ENCODE results near the gene JAK3. TPM values are rescaled to one million over a fixed set of nuclear protein-coding genes. Genes with fewer than 3 reads are reported as not detected.

The JAK3 gene
- total RNA-seq, 2 donors from 2014 or later, result 2.0 to 3.1 TPM

DNA sequence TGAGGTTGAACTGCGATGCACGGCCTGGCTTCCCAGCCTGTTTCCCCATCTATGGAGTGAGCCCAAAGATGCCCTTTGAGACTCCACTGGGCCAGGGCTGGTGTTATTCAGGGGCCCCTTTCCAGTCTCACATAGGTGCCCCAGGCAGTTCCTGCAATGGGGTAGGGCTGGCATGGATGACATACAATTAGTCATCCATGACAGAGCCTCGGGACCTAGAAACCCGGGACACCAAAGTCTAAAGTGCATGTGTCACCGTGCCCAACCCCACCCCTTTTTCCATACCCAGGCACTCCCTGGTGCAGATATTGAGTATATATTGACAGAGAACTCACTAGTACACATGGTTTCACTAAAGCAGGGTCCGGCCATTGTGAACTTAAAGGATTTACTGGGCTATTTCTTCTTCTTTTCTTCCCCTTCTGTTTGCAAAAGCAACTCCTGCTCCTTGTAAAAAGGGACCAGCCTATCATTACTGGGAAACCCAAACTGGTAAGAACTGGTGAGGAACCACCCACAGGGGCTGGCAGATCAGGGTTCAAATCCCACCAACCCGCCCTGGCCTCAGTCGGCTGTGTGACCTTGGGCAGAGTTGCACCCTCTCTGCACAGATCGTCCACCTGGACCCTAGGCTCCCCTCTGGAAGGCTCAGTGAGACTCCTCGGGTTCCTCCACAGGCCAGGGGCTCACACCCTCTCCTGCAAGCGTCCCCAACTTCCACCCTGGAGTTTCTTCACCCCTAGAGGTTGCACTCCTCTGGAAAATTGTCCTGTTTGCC is 50.2 kb downstream of the JAK3 start:
- no peaks in the 10 kb centered on the region for H3K9me3 ChIP-seq
- H3K27ac ChIP-seq, result peak overlapping the region in 3 of 4 donors; percentile 51 to 74 (median 63)
- H3K4me1 ChIP-seq, result peaks cover 38% of the 10 kb centered on the region
- peak; percentile 64 to 90 (median 80) for DNase-seq
- H3K4me3 ChIP-seq, result no peak overlapping the region
- ATAC-seq, result peak; percentile 85
- TF ChIP-seq, protein P1, sequence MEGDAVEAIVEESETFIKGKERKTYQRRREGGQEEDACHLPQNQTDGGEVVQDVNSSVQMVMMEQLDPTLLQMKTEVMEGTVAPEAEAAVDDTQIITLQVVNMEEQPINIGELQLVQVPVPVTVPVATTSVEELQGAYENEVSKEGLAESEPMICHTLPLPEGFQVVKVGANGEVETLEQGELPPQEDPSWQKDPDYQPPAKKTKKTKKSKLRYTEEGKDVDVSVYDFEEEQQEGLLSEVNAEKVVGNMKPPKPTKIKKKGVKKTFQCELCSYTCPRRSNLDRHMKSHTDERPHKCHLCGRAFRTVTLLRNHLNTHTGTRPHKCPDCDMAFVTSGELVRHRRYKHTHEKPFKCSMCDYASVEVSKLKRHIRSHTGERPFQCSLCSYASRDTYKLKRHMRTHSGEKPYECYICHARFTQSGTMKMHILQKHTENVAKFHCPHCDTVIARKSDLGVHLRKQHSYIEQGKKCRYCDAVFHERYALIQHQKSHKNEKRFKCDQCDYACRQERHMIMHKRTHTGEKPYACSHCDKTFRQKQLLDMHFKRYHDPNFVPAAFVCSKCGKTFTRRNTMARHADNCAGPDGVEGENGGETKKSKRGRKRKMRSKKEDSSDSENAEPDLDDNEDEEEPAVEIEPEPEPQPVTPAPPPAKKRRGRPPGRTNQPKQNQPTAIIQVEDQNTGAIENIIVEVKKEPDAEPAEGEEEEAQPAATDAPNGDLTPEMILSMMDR (IDR thresholded peaks at IDR 0.05), result no peak
- no peak for TF ChIP-seq POLR2A (IDR thresholded peaks at IDR 0.05)
- 37 to 50% methylated on average over 6 to 11 of the region's 11 CpGs for WGBS, 2 donors
- intact Hi-C loops (cut with DNase I), result no loop called here
- no peaks in the 10 kb centered on the region for H3K36me3 ChIP-seq (replicated peaks in 1 of 2; ENCODE audit: insufficient read depth in 1 of 2, low read depth in 2 of 2)
- no peaks in the 10 kb centered on the region for H3K27me3 ChIP-seq

DNA sequence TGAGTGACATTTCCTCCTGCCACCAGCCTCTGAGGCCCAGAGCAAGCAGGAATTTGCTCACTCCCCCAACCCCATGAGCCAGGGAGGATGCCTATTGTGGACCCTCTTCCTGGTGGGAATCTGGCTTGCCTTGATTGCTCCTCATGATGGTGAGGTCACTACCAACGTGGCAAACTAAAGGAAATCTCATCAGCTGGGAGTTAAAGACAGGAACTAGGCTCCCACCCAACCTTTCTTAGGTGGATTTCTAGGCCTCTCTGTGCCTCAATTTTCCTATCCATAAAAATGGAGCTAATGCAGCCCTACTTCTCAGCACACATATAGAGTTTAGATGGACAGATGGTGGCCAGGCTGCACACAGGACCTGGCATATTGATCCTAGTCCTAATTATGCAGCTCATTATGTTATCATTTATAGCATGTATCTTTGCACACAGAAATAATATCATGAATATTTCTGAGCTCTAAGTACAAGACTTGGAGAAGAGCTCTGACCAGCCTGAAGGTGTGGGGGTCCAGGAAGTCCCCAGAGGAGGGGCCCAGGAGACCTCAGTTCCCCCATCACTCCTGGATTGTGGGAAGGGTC is 50.9 kb downstream of the JAK3 start:
- Histone ChIP-seq H3K4me3 (no peak overlapping the region), H3K4me1 (peaks cover 39% of the 10 kb centered on the region), H3K27ac (peak overlapping the region in 3 of 4 donors; percentile 51 to 74 (median 63)), H3K27me3 (no peaks in the 10 kb centered on the region), H3K36me3 (replicated peaks in 1 of 2; ENCODE audit: insufficient read depth in 1 of 2, low read depth in 2 of 2) (no peaks in the 10 kb centered on the region), H3K9me3 (no peaks in the 10 kb centered on the region)
- ATAC-seq (no peak), DNase-seq (no peak)
- TF ChIP-seq, protein P1 (IDR thresholded peaks at IDR 0.05), result no peak
- TF ChIP-seq POLR2A (IDR thresholded peaks at IDR 0.05), result no peak
- 31% methylated on average over 1 of the region's 1 CpG; no CpG with 5 or more reads in 1 of the 2 donors for WGBS, 2 donors
- intact Hi-C loops (cut with DNase I), result no loop called here

DNA sequence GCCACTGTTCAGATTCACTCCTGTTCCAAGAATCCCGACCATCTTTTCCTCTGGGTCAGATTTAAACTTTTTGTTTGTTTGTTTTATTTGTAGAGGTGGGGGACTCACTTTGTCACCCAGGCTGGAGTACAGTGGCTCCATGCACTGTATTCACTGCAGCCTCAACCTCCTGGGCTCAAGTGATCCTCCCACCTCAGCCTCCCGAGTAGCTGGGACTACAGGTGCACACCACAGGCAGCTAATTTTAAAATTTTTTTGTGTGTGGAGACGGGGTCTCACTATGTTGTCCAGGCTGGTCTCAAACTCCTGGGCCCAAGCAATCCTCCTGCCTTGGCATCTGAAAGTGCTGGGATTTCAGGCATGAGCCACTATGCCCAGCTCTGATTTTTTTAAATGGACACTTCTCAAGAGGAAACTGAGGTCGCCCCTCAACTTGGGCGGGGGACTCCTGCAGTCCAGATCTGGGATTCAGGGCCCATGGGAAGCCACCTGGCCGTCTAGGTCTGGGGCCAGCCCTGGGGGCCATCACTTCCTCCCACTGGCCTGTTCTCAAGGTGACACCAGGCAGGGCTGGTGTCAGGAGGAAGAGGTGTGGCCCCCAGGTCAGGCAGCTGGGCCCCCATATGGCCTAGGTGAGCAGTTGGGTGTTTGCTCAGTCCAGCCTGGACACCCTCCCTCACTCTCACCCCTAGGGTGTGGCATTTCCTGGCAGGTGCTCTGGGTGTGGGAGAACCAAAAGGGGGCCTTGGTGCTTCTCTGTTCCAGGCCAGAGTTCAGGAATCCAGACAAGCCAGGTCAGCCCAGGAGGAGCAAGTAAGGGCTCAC is 51.6 kb downstream of the JAK3 start:
- TF ChIP-seq POLR2A (IDR thresholded peaks at IDR 0.05), result no peak
- TF ChIP-seq, protein P1 (IDR thresholded peaks at IDR 0.05), result no peak
- peaks cover 46% of the 10 kb centered on the region for H3K4me1 ChIP-seq
- H3K9me3 ChIP-seq, result no peaks in the 10 kb centered on the region
- 81 to 90% methylated on average over 3 to 4 of the region's 6 CpGs for WGBS, 2 donors
- peak overlapping the region in 3 of 4 donors; percentile 51 to 63 (median 59) for H3K27ac ChIP-seq
- H3K36me3 ChIP-seq (replicated peaks in 1 of 2; ENCODE audit: insufficient read depth in 1 of 2, low read depth in 2 of 2), result no peaks in the 10 kb centered on the region
- intact Hi-C loops (cut with DNase I), result no loop called here
- DNase-seq, result peak in 2 of 4 donors; percentile 26 to 41
- no peaks in the 10 kb centered on the region for H3K27me3 ChIP-seq
- no peak for ATAC-seq
- H3K4me3 ChIP-seq, result no peak overlapping the region

DNA sequence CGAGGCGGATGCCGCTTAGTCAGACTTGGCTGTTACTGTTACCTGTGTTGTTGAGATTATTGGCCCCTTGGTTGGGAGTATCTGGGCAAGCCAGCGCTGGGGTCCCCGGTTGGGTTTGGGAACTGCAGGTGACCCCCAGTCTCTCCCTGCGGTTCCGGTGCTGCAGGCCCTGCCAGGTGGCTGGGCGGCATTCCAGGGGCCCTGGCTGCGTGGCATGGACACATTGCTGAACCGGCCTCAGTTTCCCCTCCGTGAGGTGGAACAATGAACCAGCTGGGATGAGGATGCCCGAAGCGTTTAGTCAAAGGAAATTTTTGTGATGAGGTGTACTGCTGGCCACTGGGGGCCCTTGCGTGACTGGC is 52.3 kb downstream of the JAK3 start:
- 31 to 46% methylated on average over 8 to 14 of the region's 14 CpGs for WGBS, 2 donors
- Histone ChIP-seq H3K4me1 (peaks cover 54% of the 10 kb centered on the region), H3K27me3 (no peaks in the 10 kb centered on the region), H3K27ac (peak overlapping the region in 3 of 4 donors; percentile 23 to 63 (median 26)), H3K4me3 (peak overlapping the region in 1 of 2 donors; percentile 2), H3K9me3 (no peaks in the 10 kb centered on the region), H3K36me3 (replicated peaks in 1 of 2; ENCODE audit: insufficient read depth in 1 of 2, low read depth in 2 of 2) (no peaks in the 10 kb centered on the region)
- TF ChIP-seq, protein P1 (IDR thresholded peaks at IDR 0.05), result no peak
- TF ChIP-seq POLR2A (IDR thresholded peaks at IDR 0.05), result no peak
- intact Hi-C loops (cut with DNase I), result no loop called here
- no peak for DNase-seq
- no peak for ATAC-seq

Data from body of pancreas (tissue), 4 donors.